ES-I3 (cell line): Measurements from ENCODE around the gene STK32B.

Source experiments
- H3K36me3 ChIP-seq: 2 replicates; pipeline ENCODE4 v1.6.1; 2013; ENCODE audit warnings: mild to moderate bottlenecking, low read length, control low read depth, moderate library complexity; ENCODE audit not compliant: insufficient read depth
- H3K4me1 ChIP-seq: 2 replicates; pipeline ENCODE4 v1.6.1; 2013; ENCODE audit warnings: mild to moderate bottlenecking, control low read depth, low read length; ENCODE audit not compliant: insufficient read depth
- H3K9ac ChIP-seq: 2 replicates; pipeline ENCODE4 v1.6.1; 2013; ENCODE audit warnings: low read depth, mild to moderate bottlenecking, low read length, moderate library complexity
- H3K9me3 ChIP-seq: 2 replicates; pipeline ENCODE4 v1.6.1; 2013; ENCODE audit warnings: mild to moderate bottlenecking, low read length, moderate library complexity; ENCODE audit not compliant: control insufficient read depth, insufficient read depth

The STK32B gene

DNA sequence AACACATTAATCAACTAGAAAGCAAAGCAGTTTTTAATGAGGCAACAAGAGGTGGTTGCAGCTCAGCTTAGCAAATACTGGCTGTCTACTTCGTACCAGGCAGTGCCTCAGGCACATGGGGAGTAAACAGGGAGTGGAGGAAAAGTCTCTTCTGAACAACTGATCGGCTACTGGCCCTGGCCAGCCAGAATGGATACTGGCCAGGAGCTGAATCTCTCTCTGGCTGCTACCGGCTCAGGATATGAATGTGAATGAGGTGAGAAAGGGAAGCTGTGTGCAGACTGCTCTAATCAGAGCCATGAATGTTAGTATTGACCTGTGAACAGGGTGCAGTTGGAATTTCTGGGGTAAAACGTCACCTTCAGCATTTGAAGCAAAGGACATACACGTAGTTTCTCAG is 77.3 kb downstream of the STK32B start:
- H3K36me3 ChIP-seq: no peaks in the 10 kb centered on the region
- no peaks in the 10 kb centered on the region; the same call in none of the 2 replicates for H3K4me1 ChIP-seq
- no peaks in the 10 kb centered on the region; the same call in 1 of the 2 replicates for H3K9me3 ChIP-seq
- H3K9ac ChIP-seq: no peak overlapping the region

GRCh38 chr4:5133201-5133600 is 81.9 kb downstream of the STK32B start:
- no peaks in the 10 kb centered on the region for H3K36me3 ChIP-seq
- no peak overlapping the region for H3K9ac ChIP-seq
- no peaks in the 10 kb centered on the region; the same call in 1 of the 2 replicates for H3K9me3 ChIP-seq
- H3K4me1 ChIP-seq: no peaks in the 10 kb centered on the region; the same call in none of the 2 replicates

GRCh38 chr4:5133933-5134594 is 82.8 kb downstream of the STK32B start:
- H3K4me1 ChIP-seq: no peaks in the 10 kb centered on the region; the same call in none of the 2 replicates
- H3K9ac ChIP-seq: no peak overlapping the region
- H3K36me3 ChIP-seq: no peaks in the 10 kb centered on the region
- no peaks in the 10 kb centered on the region; the same call in 1 of the 2 replicates for H3K9me3 ChIP-seq

DNA sequence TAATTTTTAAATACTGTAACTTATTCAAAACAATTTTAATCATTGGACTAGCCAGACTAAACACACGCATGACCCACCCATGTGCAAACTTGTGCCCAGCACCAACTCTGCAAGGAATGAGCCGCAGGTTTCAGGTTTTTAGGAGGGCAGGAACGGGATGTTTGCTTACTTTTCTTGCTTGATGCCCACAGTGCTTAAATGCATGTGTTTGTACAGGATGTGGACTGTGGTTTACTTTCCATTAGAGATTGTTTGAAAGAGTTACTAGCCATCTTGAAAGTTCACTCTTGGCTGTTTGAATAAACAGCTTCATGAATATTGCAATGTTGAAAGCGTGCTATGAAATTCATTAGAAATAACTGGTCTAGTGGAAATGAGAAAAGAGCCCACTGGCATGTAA is 83.3 kb downstream of the STK32B start:
- no peaks in the 10 kb centered on the region for H3K36me3 ChIP-seq
- no peaks in the 10 kb centered on the region; the same call in 1 of the 2 replicates for H3K9me3 ChIP-seq
- H3K4me1 ChIP-seq: no peaks in the 10 kb centered on the region; the same call in none of the 2 replicates
- H3K9ac ChIP-seq: no peak overlapping the region

DNA sequence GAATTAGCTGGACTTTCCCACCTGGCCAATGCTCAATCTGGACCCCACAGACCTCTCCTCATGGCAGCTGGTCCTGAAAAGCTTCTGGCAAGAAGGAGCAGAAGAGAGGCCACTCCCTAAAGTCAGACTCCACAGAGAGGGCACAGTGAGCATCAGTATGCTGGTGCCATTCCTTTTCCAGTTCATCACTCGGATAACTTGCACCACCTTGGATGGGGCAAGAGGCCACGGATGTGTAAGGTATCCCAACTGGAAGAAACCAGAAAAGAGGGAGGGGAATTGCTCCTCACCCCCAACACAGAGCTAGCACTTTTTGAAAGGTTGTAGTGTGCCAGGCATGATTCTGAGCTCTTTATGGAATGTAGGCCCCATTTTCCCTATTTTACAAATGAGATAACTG is 85.9 kb downstream of the STK32B start:
- Histone ChIP-seq H3K9ac (no peak overlapping the region), H3K4me1 (no peaks in the 10 kb centered on the region; the same call in none of the 2 replicates), H3K9me3 (no peaks in the 10 kb centered on the region)

GRCh38 chr4:5137927-5138326 is 86.6 kb downstream of the STK32B start:
- Histone ChIP-seq H3K36me3 (no peaks in the 10 kb centered on the region), H3K9me3 (no peaks in the 10 kb centered on the region), H3K4me1 (no peaks in the 10 kb centered on the region; the same call in none of the 2 replicates), H3K9ac (no peak overlapping the region)

More for the DNA sequence above, 85.9 kb downstream of the STK32B start:
- no peaks in the 10 kb centered on the region for H3K36me3 ChIP-seq

- H3K9me3 ChIP-seq: no peaks in the 10 kb centered on the region
- H3K4me1 ChIP-seq: no peaks in the 10 kb centered on the region; the same call in 1 of the 2 replicates
- H3K36me3 ChIP-seq: no peaks in the 10 kb centered on the region
- no peak overlapping the region for H3K9ac ChIP-seq
Observed at GRCh38 chr4:5138389-5138788, 87.1 kb downstream of the STK32B start.

- Histone ChIP-seq H3K4me1 (no peaks in the 10 kb centered on the region; the same call in 1 of the 2 replicates), H3K9me3 (no peaks in the 10 kb centered on the region), H3K36me3 (no peaks in the 10 kb centered on the region), H3K9ac (no peak overlapping the region)
Observed at GRCh38 chr4:5139141-5139540, 87.9 kb downstream of the STK32B start.

DNA sequence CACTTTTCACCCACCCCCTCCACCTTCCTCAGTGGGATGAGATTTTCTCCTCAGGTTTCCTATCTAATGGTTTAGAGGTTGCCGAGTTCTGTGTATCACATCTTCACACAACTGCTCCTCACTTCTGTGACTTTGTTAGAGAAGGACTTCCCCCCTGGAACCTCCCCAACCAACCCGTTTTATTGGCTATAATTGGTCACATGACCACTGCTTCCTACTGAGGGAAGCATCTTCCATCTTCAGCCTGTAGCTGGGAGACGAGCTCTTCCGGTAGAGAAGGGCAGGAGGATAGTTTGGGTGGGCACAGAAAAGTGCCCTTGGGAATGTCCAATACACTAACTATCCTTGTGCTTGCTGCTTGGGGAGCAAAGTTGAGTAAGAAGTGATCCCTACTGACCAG is 90.5 kb downstream of the STK32B start:
- no peak overlapping the region for H3K9ac ChIP-seq
- no peaks in the 10 kb centered on the region for H3K4me1 ChIP-seq
- H3K9me3 ChIP-seq: no peaks in the 10 kb centered on the region
- no peaks in the 10 kb centered on the region for H3K36me3 ChIP-seq

- no peaks in the 10 kb centered on the region for H3K36me3 ChIP-seq
- H3K9ac ChIP-seq: no peak overlapping the region
- no peaks in the 10 kb centered on the region for H3K4me1 ChIP-seq
- no peaks in the 10 kb centered on the region for H3K9me3 ChIP-seq
Observed at GRCh38 chr4:5142726-5143125, 91.4 kb downstream of the STK32B start.

DNA sequence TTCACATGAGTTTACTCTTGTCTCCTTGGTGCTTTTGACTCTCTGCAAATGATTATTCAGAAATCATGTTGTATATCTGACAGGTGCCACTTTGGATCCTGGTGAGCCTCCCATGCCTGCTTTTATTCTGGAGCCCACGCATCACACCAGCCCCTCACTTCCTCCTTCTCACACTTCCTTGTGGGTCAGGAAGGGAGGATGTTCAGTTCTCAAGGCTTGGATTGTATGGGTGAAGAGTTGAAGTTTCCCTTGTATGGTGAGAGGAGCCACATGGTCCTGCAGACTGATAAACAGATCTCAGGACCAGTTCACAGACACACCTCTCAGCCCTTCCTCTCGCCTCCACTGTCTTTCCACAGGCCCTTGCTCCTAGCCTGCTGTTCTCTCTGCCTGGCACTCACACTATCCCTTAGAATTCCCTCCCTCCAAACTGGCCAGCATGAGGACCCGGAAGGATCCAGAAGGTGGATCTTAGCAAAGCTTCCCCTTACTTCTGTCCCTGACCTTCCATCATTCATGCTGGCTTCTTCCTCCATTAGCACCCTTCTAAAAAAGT is 92.1 kb downstream of the STK32B start:
- Histone ChIP-seq H3K9ac (no peak overlapping the region), H3K9me3 (no peaks in the 10 kb centered on the region), H3K36me3 (no peaks in the 10 kb centered on the region), H3K4me1 (no peaks in the 10 kb centered on the region)

GRCh38 chr4:5143940-5144339 is 92.7 kb downstream of the STK32B start:
- no peak overlapping the region for H3K9ac ChIP-seq

GRCh38 chr4:5144384-5144783 is 93.1 kb downstream of the STK32B start:
- H3K9me3 ChIP-seq: no peaks in the 10 kb centered on the region
- H3K9ac ChIP-seq: no peak overlapping the region
- H3K36me3 ChIP-seq: no peaks in the 10 kb centered on the region
- no peaks in the 10 kb centered on the region for H3K4me1 ChIP-seq

More at GRCh38 chr4:5143940-5144339, 92.7 kb downstream of the STK32B start:
- Histone ChIP-seq H3K9me3 (no peaks in the 10 kb centered on the region), H3K4me1 (no peaks in the 10 kb centered on the region), H3K36me3 (no peaks in the 10 kb centered on the region)

GRCh38 chr4:5146248-5146647 is 95.0 kb downstream of the STK32B start:
- Histone ChIP-seq H3K36me3 (no peaks in the 10 kb centered on the region), H3K9me3 (no peaks in the 10 kb centered on the region), H3K4me1 (no peaks in the 10 kb centered on the region), H3K9ac (no peak overlapping the region)

DNA sequence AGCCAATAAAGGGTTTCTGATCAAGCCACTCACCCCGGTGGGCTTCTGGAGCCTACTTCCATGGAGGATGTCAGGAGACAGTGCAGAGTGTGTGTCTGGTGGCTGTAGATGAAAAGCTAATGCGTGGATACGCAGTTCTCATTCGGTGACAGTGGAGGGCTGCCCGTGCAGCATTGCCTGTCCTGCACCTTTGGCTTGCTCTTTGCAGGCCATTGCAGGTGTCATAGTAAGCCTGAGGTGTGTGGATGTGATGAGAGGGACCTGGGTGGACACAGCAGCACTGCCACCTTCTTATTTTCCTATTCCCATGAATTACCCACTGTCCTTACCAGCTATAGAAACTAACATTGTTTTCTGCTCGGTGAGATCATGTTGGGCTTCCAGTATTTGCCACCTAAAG is 101.2 kb downstream of the STK32B start:
- Histone ChIP-seq H3K36me3 (no peaks in the 10 kb centered on the region; the same call in 1 of the 2 replicates), H3K4me1 (no peaks in the 10 kb centered on the region), H3K9me3 (no peaks in the 10 kb centered on the region), H3K9ac (no peak overlapping the region)
